NOMO-1 (cell line): ENCODE results near the gene ATP2B3.

ENCODE experiments used
- DNase-seq, 2 experiments: peaks; one replicate each; lab custom pipeline; 2025; ENCODE audit not compliant: unreplicated experiment in 2 of 2; lab: John Stamatoyannopoulos, UW

Gene ATP2B3

GRCh38 chrX:153517423-153517822, at the start of gene ATP2B3:
TSS of gene ATP2B3 (plus strand) at chrX:153517642. CDS start at chrX:153536248, 18,606 bp downstream.
- DNase-seq = no peak

GRCh38 chrX:153468008-153468580, 49.3 kb upstream of the ATP2B3 start:
- DNase-seq = no peak

- DNase-seq = peak in 1 of 2 experiments; percentile 8
Measured at GRCh38 chrX:153469811-153470410, 47.5 kb upstream of the ATP2B3 start.

GRCh38 chrX:153470411-153471363, 46.8 kb upstream of the ATP2B3 start, which contains the start of gene HAUS7:
TSS of gene HAUS7 (minus strand) at chrX:153470576. CDS start at chrX:153470557, 19 bp downstream.
- DNase-seq = peak; percentile 65 to 89

- no peak for DNase-seq
Measured at GRCh38 chrX:153471663-153472280, 45.7 kb upstream of the ATP2B3 start.

GRCh38 chrX:153473126-153473525, 44.3 kb upstream of the ATP2B3 start:
- no peak for DNase-seq

- no peak for DNase-seq
Measured at GRCh38 chrX:153474266-153474665, 43.2 kb upstream of the ATP2B3 start.

GRCh38 chrX:153474718-153475117, 42.7 kb upstream of the ATP2B3 start:
- no peak for DNase-seq

- no peak for DNase-seq
Measured at GRCh38 chrX:153475271-153475670, 42.2 kb upstream of the ATP2B3 start.

- no peak for DNase-seq
Measured at GRCh38 chrX:153475751-153476281, 41.6 kb upstream of the ATP2B3 start.

- DNase-seq = no peak
Measured at GRCh38 chrX:153476666-153477363, 40.6 kb upstream of the ATP2B3 start.

GRCh38 chrX:153477364-153477857, 40.0 kb upstream of the ATP2B3 start:
- DNase-seq = no peak

GRCh38 chrX:153477901-153478300, 39.5 kb upstream of the ATP2B3 start:
- DNase-seq = no peak

- no peak for DNase-seq
Measured at GRCh38 chrX:153478746-153479145, 38.7 kb upstream of the ATP2B3 start.

- DNase-seq = no peak
Measured at GRCh38 chrX:153481043-153481442, 36.4 kb upstream of the ATP2B3 start.

GRCh38 chrX:153482376-153483015, 34.9 kb upstream of the ATP2B3 start:
- DNase-seq = no peak

- no peak for DNase-seq
Measured at GRCh38 chrX:153485396-153486080, 31.9 kb upstream of the ATP2B3 start.

- no peak for DNase-seq
Measured at GRCh38 chrX:153486171-153486570, 31.3 kb upstream of the ATP2B3 start.

- no peak for DNase-seq
Measured at GRCh38 chrX:153487590-153488071, 29.8 kb upstream of the ATP2B3 start.
